ENCODE measurements around the gene RAB19.

RAB19 gene

DNA sequence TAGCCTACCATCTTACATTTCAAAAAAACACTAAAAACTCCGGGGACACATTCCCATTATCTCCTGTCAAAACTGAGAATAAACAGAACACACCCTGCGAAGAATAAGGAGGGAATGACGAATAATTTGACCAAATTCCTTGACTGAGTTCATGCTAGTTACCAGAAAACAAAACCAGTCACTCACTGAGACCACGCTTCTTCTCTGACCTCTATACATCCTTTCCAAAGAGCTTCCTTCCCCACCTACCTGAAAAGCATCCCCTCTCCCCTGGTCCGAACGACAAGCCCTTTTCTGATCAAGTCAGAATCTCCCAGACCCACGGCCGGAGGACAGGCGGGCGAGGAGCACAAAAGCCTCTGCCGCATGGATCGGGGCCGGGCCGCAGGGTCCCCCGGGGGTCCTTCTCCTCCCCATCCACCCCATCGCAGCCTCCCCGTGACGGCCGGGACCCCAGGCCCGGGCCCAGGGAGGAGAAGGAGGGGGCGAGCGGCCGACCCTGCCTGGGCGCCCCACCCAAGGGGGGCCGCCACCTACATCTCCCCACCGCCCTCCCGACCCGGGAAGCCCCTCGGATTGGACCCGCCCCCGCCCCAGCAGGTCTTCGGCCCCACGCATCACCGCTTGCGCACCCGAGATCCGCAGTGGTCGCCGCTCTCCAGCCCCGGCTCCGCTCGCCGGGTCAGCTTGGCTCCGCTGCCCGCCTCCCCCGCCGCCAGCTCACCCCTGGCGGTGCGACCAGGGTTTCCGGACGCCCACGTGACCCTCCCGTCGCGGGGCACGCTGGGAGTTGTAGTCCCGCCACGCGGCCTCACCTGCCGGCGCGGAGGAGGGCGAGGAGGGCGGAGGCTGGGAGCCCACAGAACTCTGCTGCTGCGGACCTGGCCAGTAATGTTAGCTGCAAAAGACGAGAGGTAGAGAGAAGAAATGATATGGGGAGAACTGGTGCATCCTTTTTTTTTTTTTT is 5.8 kb upstream of the RAB19 start, which contains the start of gene SLC37A3:
TSS of gene SLC37A3 (minus strand) at position 747 of the 967 bp plus-strand sequence. CDS start 16,004 bp downstream, outside the sequence.
- peaks cover 49% of the 10 kb centered on the region for H3K79me2 ChIP-seq (ENCODE audit: insufficient read depth, low read length)
- H3K4me1 ChIP-seq (ENCODE audit: insufficient read depth, low read length) = peaks cover 30% of the 10 kb centered on the region
- ATAC-seq (ENCODE audit: insufficient read depth, low read depth) = peak; percentile 97
- no peaks in the 10 kb centered on the region for H3K9me3 ChIP-seq (ENCODE audit: insufficient read depth, low read length, severe bottlenecking)
- no peaks in the 10 kb centered on the region for H3K27me3 ChIP-seq (ENCODE audit: insufficient read depth, low read length, poor library complexity)
- TF ChIP-seq CTCF (IDR thresholded peaks at IDR 0.05; ENCODE audit: borderline replicate concordance, extremely low read depth, low read length, poor library complexity, severe bottlenecking) = peak; percentile 13
- TF ChIP-seq EZH2 (IDR thresholded peaks at IDR 0.05; ENCODE audit: borderline replicate concordance, low read depth, low read length, severe bottlenecking) = no peak
- H3K4me2 ChIP-seq (ENCODE audit: insufficient read depth, low read length) = peak within 1 kb of the TSS; percentile 78
- peak within 1 kb of the TSS; percentile 90 to 100 for H3K4me3 ChIP-seq (ENCODE audit: low read depth in 1 of 2, low read length in 2 of 2)
- H3K9ac ChIP-seq (ENCODE audit: low read depth, low read length) = peak within 1 kb of the TSS; percentile 90
- H2AFZ ChIP-seq (ENCODE audit: low read depth, low read length) = peak within 1 kb of the TSS; percentile 82
- peak; percentile 78 for DNase-seq
- peak within 1 kb of the TSS; percentile 68 for H3K27ac ChIP-seq (ENCODE audit: low read length)
- peaks cover 1% of the 10 kb centered on the region; the same call in 1 of the 2 replicates for H3K36me3 ChIP-seq (ENCODE audit: insufficient read depth, low read length)
- H4K20me1 ChIP-seq (ENCODE audit: insufficient read depth, low read length) = peaks cover 12% of the 10 kb centered on the region; the same call in 1 of the 2 replicates

DNA sequence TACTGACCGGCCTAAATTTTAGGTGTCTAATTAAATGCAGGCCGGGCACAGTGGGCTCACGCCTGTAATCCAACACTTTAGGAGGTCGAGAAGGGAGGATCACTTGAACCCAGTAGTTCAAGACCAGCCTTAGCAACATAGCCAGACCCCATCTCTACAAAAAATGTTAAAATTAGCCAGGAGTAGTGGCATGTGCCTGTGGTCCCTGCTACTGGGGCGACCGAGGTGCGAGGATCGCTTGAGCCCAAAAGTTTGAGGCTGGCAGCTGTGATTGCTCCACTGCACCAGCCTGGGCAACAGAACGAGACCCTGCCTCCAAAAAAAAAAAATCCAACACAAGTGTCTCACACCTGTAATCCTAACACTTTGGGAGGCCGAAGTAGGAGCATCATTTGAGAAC is 5.0 kb upstream of the RAB19 start:
- peak overlapping the region; percentile 78 for H3K4me2 ChIP-seq (ENCODE audit: insufficient read depth, low read length)
- peaks cover 6% of the 10 kb centered on the region; the same call in 1 of the 2 replicates for H4K20me1 ChIP-seq (ENCODE audit: insufficient read depth, low read length)
- peaks cover 42% of the 10 kb centered on the region for H3K79me2 ChIP-seq (ENCODE audit: insufficient read depth, low read length)
- H2AFZ ChIP-seq (ENCODE audit: low read depth, low read length) = peak overlapping the region; percentile 82
- H3K27ac ChIP-seq (ENCODE audit: low read length) = no peak overlapping the region
- TF ChIP-seq EZH2 (IDR thresholded peaks at IDR 0.05; ENCODE audit: borderline replicate concordance, low read depth, low read length, severe bottlenecking) (no peak), CTCF (IDR thresholded peaks at IDR 0.05; ENCODE audit: borderline replicate concordance, extremely low read depth, low read length, poor library complexity, severe bottlenecking) (no peak)
- H3K4me3 ChIP-seq (ENCODE audit: low read depth in 1 of 2, low read length in 2 of 2) = peak overlapping the region in 1 of 2 experiments; percentile 90; a peak in 1 of 4 replicates
- DNase-seq (no peak), ATAC-seq (ENCODE audit: insufficient read depth, low read depth) (no peak)
- peaks cover 28% of the 10 kb centered on the region for H3K4me1 ChIP-seq (ENCODE audit: insufficient read depth, low read length)
- no peaks in the 10 kb centered on the region for H3K27me3 ChIP-seq (ENCODE audit: insufficient read depth, low read length, poor library complexity)
- peak overlapping the region; percentile 90; the same call in 1 of the 2 replicates for H3K9ac ChIP-seq (ENCODE audit: low read depth, low read length)
- H3K9me3 ChIP-seq (ENCODE audit: insufficient read depth, low read length, severe bottlenecking) = no peaks in the 10 kb centered on the region
- H3K36me3 ChIP-seq (ENCODE audit: insufficient read depth, low read length) = no peaks in the 10 kb centered on the region

GRCh38 chr7:140400381-140400780 is 3.5 kb upstream of the RAB19 start:
- Histone ChIP-seq H3K27me3 (ENCODE audit: insufficient read depth, low read length, poor library complexity) (no peaks in the 10 kb centered on the region), H3K9ac (ENCODE audit: low read depth, low read length) (no peak overlapping the region)

More at GRCh38 chr7:140400381-140400780, 3.5 kb upstream of the RAB19 start:
- Histone ChIP-seq H3K27ac (ENCODE audit: low read length) (no peak overlapping the region), H3K4me3 (ENCODE audit: low read depth in 1 of 2, low read length in 2 of 2) (no peak overlapping the region), H3K4me2 (ENCODE audit: insufficient read depth, low read length) (no peak overlapping the region), H2AFZ (ENCODE audit: low read depth, low read length) (no peak overlapping the region), H3K79me2 (ENCODE audit: insufficient read depth, low read length) (peaks cover 30% of the 10 kb centered on the region), H3K4me1 (ENCODE audit: insufficient read depth, low read length) (peaks cover 39% of the 10 kb centered on the region), H3K9me3 (ENCODE audit: insufficient read depth, low read length, severe bottlenecking) (no peaks in the 10 kb centered on the region), H3K36me3 (ENCODE audit: insufficient read depth, low read length) (no peaks in the 10 kb centered on the region), H4K20me1 (ENCODE audit: insufficient read depth, low read length) (no peaks in the 10 kb centered on the region)
- DNase-seq (no peak), ATAC-seq (ENCODE audit: insufficient read depth, low read depth) (no peak)
- no peak for TF ChIP-seq CTCF (IDR thresholded peaks at IDR 0.05; ENCODE audit: borderline replicate concordance, extremely low read depth, low read length, poor library complexity, severe bottlenecking)
- no peak for TF ChIP-seq EZH2 (IDR thresholded peaks at IDR 0.05; ENCODE audit: borderline replicate concordance, low read depth, low read length, severe bottlenecking)
